Ishikawa (cell line): ENCODE results near the gene MAP4K4.

Experiments
- CEBPB ChIP-seq: IDR thresholded peaks from 2 replicates; pipeline ENCODE4 v1.6.1; 2012
- CREB1 ChIP-seq: IDR thresholded peaks from 2 replicates; pipeline ENCODE4 v1.6.1; 2012; ENCODE audit warnings: low read depth
- EGR1 ChIP-seq: IDR thresholded peaks from 2 replicates; pipeline ENCODE4 v1.6.1; 2012
- EP300 ChIP-seq: IDR thresholded peaks from 2 replicates; pipeline ENCODE4 v1.6.1; 2012; ENCODE audit warnings: borderline replicate concordance
- FOXM1 ChIP-seq: IDR thresholded peaks from 2 replicates; pipeline ENCODE4 v1.6.1; 2012; ENCODE audit warnings: low read depth, borderline replicate concordance
- NFIC ChIP-seq: IDR thresholded peaks from 2 replicates; pipeline ENCODE4 v1.6.1; 2012
- RAD21 ChIP-seq: IDR thresholded peaks from 2 replicates; pipeline ENCODE4 v1.6.1; 2012; ENCODE audit warnings: low read depth
- TAF1 ChIP-seq: IDR thresholded peaks from 2 replicates; pipeline ENCODE4 v1.6.1; 2012; ENCODE audit warnings: low read depth, mild to moderate bottlenecking
- TCF12 ChIP-seq: IDR thresholded peaks from 2 replicates; pipeline ENCODE4 v1.6.1; 2012; ENCODE audit warnings: low read depth
- TEAD4 ChIP-seq: IDR thresholded peaks from 2 replicates; pipeline ENCODE4 v1.6.1; 2012
- TF ChIP-seq, protein P1 (sequence below): IDR thresholded peaks from 2 replicates; pipeline ENCODE4 v1.6.1; 2012
- TF ChIP-seq, protein P2 (sequence below): IDR thresholded peaks from 2 replicates; pipeline ENCODE4 v1.6.1; 2012; ENCODE audit warnings: low read depth, mild to moderate bottlenecking
- TF ChIP-seq, protein P3 (sequence below): IDR thresholded peaks from 2 replicates; pipeline ENCODE4 v1.6.1; 2012

DNA sequence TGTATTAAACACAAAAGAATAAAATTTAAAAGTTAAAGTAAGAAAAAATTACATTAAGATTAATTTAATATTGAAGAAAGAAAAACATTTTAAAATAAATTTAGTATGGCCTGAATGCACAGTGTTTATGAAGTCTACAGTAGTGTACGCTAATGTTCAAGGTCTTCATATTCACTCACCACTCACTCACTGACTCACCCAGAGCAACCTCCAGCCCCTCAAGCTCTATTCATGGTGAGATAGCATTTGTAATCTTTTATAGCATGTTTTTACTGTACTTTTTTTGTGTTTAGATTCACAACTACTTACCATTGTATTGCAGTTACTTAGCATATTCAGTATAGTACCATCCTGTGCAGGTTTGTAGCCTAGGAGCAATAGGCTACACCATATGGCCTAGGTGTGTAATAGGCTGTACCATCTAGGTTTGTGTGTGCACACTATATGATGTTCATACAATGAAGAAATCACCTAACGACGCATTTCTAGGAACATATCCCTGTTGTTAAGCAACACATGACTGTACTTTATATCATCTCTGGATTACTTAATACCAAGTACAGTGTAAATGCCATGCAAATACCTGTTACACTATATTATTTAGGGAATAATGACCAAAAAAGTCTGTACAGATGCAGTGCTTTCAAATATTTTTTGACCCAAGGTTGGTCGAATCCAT, 150.3 kb downstream of the MAP4K4 start:
- TF ChIP-seq EP300 (no peak), TCF12 (no peak), FOXM1 (no peak), CEBPB (no peak), RAD21 (no peak), TAF1 (no peak), CREB1 (no peak), EGR1 (no peak), NFIC (no peak), TEAD4 (no peak)
- TF ChIP-seq, protein P1, sequence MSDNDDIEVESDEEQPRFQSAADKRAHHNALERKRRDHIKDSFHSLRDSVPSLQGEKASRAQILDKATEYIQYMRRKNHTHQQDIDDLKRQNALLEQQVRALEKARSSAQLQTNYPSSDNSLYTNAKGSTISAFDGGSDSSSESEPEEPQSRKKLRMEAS = no peak
- TF ChIP-seq, protein P2, sequence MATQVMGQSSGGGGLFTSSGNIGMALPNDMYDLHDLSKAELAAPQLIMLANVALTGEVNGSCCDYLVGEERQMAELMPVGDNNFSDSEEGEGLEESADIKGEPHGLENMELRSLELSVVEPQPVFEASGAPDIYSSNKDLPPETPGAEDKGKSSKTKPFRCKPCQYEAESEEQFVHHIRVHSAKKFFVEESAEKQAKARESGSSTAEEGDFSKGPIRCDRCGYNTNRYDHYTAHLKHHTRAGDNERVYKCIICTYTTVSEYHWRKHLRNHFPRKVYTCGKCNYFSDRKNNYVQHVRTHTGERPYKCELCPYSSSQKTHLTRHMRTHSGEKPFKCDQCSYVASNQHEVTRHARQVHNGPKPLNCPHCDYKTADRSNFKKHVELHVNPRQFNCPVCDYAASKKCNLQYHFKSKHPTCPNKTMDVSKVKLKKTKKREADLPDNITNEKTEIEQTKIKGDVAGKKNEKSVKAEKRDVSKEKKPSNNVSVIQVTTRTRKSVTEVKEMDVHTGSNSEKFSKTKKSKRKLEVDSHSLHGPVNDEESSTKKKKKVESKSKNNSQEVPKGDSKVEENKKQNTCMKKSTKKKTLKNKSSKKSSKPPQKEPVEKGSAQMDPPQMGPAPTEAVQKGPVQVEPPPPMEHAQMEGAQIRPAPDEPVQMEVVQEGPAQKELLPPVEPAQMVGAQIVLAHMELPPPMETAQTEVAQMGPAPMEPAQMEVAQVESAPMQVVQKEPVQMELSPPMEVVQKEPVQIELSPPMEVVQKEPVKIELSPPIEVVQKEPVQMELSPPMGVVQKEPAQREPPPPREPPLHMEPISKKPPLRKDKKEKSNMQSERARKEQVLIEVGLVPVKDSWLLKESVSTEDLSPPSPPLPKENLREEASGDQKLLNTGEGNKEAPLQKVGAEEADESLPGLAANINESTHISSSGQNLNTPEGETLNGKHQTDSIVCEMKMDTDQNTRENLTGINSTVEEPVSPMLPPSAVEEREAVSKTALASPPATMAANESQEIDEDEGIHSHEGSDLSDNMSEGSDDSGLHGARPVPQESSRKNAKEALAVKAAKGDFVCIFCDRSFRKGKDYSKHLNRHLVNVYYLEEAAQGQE = no peak
- TF ChIP-seq, protein P3, sequence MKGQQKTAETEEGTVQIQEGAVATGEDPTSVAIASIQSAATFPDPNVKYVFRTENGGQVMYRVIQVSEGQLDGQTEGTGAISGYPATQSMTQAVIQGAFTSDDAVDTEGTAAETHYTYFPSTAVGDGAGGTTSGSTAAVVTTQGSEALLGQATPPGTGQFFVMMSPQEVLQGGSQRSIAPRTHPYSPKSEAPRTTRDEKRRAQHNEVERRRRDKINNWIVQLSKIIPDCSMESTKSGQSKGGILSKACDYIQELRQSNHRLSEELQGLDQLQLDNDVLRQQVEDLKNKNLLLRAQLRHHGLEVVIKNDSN = no peak
